Breast epithelium (tissue), 3 donors: ENCODE results near the gene CDH1.

Experiments
- CTCF ChIP-seq, 3 donors: fragments of 450-650 bp; IDR thresholded peaks; one replicate each; pipeline ENCODE4 v1.5.1; 2016 to 2017; ENCODE audit warnings: antibody characterized with exemption in 3 of 3, mild to moderate bottlenecking in 3 of 3, moderate library complexity in 3 of 3
- POLR2A ChIP-seq: fragments of 450-650 bp; IDR thresholded peaks from one replicate; pipeline ENCODE4 v1.6.1; 2016; ENCODE audit warnings: antibody characterized with exemption, mild to moderate bottlenecking, moderate library complexity
- POLR2AphosphoS5 ChIP-seq, 3 donors: sonication (generic); formaldehyde crosslinking; IDR thresholded peaks; one replicate each; pipeline ENCODE4 v1.6.1; 2017; ENCODE audit warnings: antibody characterized with exemption in 3 of 3

DNA sequence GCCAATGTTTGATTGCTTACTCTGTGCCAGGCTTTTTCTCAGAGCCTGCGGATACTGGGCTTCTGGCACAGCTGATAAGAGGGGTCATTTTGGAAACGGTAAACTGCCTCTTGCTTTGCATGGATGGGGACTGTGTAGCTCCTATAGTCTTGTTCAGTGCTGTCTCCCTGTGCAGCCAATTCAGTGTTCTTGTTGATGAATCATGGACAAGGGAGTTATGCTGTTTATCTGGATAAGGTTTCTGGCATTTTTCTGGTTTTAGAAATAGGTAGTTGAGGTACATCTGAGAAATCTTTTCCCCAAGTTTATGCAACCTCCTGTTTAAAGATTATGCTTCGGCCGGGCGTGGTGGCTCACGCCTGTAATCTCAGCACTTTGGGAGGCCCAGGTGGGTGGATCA lies 89.6 kb downstream of the CDH1 start:
- TF ChIP-seq CTCF (IDR thresholded peaks at IDR 0.05) (no peak), POLR2AphosphoS5 (IDR thresholded peaks at IDR 0.05) (no peak), POLR2A (no peak)
